Esophagus squamous epithelium (tissue), 4 donors: ENCODE results near the gene GSTO2.

Source experiments
- CTCF ChIP-seq, 6 experiments: fragments of 450-650 bp in 4 of 6; fragments of 200-600 bp in 2 of 6; sonication (generic) in 2 of 6; IDR thresholded peaks; one replicate each; pipeline ENCODE4 v1.5.1; 2016 to 2019; ENCODE audit warnings: antibody characterized with exemption in 6 of 6, mild to moderate bottlenecking in 4 of 6, moderate library complexity in 4 of 6
- POLR2A ChIP-seq, 4 donors: fragments of 450-650 bp; IDR thresholded peaks; one replicate each; pipeline ENCODE4 v1.6.1; 2017; ENCODE audit warnings: antibody characterized with exemption in 4 of 4, mild to moderate bottlenecking in 4 of 4, moderate library complexity in 3 of 4

GRCh38 chr10:104293011-104293410, 24.0 kb downstream of the GSTO2 start:
- no peak for TF ChIP-seq CTCF (IDR thresholded peaks at IDR 0.05)
- TF ChIP-seq POLR2A (IDR thresholded peaks at IDR 0.05): no peak
